GM10266 (cell line): ENCODE measurements around the gene AGRN.
"Not testable (repeated sequence)": the region's sequence is repeated elsewhere in the genome, so short reads cannot be mapped to it uniquely, and the experiment has no call there.

Experiments
- DNase-seq: peaks from one replicate; pipeline ENCODE4 v3.0.0; 2012; ENCODE audit errors: extremely low spot score
- CTCF ChIP-seq: IDR thresholded peaks from 2 replicates; pipeline ENCODE4 v1.5.1; 2012; ENCODE audit warnings: mild to moderate bottlenecking, low read depth; ENCODE audit not compliant: control insufficient read depth, insufficient read depth; ENCODE audit errors: missing control alignments

The AGRN gene

GRCh38 chr1:1090424-1091343 is 70.8 kb downstream of the AGRN start:
- no peak for DNase-seq

GRCh38 chr1:1091344-1092148 is 71.6 kb downstream of the AGRN start:
- DNase-seq, result peak; percentile 35

More at GRCh38 chr1:1090424-1091343, 70.8 kb downstream of the AGRN start:
- no peak for TF ChIP-seq CTCF

GRCh38 chr1:1092149-1092855 is 72.4 kb downstream of the AGRN start:
- DNase-seq, result no peak

More at GRCh38 chr1:1091344-1092148, 71.6 kb downstream of the AGRN start:
- TF ChIP-seq CTCF, result no peak

GRCh38 chr1:1092894-1093609 is 73.1 kb downstream of the AGRN start:
- TF ChIP-seq CTCF, result no peak

More at GRCh38 chr1:1092149-1092855, 72.4 kb downstream of the AGRN start:
- TF ChIP-seq CTCF, result no peak

GRCh38 chr1:1093610-1093943 is 73.7 kb downstream of the AGRN start:
- TF ChIP-seq CTCF, result no peak
- DNase-seq, result no peak

More at GRCh38 chr1:1092894-1093609, 73.1 kb downstream of the AGRN start:
- peak; percentile 30 for DNase-seq

GRCh38 chr1:1094981-1095380 is 75.1 kb downstream of the AGRN start:
- no peak for DNase-seq
- no peak for TF ChIP-seq CTCF

- not testable (repeated sequence) for DNase-seq
These were observed 76.2 kb downstream of the AGRN start for GRCh38 chr1:1096136-1096535.
